GM18907 (cell line): ENCODE data around the gene HPCA.

Source experiments
- ATAC-seq: cut with Tn5 transposase; IDR thresholded peaks from one replicate; pipeline ENCODE4 v1.9.1; 2021; ENCODE audit warnings: mild to moderate bottlenecking, moderate library complexity; ENCODE audit not compliant: unreplicated experiment

Gene HPCA

DNA sequence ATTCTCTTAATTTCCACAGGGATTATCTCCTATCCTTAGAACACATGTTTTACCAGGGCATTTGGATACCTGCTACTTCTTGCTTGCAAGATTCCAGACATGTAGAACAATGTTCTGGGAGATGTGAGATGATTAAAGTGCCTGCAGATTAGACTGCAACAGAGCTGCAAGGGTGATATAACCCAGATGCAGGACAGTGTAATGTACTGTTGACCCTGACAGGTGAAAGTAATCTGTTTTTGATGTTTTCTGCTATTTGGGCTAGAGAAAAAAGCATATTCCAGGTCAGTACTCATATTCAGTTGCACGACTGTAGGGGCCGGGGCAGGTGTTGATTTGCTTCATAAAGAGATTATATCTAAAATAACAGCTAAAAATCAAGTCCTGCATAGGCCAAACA, 42.0 kb downstream of the HPCA start:
- no peak for ATAC-seq

DNA sequence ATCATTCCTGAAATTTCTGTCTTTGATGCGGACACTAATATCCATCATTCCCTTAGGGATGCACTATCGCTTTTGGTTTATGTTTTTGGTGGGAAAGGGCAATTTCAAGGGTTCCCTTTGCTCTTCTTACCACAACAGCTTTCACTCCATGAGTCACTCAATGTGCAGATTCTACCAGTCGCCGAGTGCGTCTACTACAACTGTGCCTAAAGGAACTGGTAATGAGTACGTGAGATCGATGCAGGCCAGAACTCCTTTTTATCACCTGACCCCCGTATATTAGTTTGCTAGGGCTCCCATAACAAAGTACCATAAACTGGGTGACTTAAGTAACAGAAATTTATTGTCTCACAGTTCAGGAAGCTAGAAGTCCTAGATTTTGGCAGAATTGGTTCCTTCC, 42.4 kb downstream of the HPCA start:
- ATAC-seq: no peak

DNA sequence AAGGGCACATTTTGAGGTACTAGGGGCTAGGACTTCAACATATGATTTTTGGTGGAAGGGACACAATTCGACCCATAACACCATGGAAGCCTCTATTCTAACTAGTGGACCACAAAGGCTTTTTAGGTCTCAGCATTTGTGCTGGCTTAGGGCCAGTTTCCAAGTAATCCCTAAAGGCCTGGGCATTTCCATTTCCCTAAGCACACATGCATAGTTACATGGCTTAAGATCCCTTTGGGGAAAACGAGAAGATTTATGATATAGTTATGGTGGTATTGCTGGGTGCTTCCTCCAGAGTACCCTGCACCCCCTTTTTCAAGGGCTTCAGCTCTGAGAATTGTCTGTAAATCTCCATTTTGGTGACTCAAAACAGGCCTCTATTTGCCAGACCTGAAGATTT, 43.1 kb downstream of the HPCA start:
- ATAC-seq: no peak

DNA sequence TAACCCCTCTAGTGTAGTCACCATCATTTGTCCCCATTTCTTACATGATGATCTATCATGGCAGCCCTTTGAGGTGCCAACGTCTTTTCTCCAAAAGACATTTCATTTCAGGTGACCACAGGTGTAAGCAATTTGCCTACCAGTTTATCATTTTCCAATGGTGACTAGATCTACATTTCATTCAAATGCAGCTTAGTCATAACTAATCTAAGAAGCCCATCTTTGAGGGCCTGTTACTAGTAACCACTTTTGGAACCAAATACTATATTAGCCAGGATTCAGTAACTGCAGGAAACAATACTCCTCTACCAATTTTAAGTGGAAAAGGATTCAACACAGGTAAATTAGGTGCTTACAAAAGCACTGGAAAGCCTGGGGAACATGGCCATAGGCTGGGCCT, 45.5 kb downstream of the HPCA start:
- no peak for ATAC-seq

DNA sequence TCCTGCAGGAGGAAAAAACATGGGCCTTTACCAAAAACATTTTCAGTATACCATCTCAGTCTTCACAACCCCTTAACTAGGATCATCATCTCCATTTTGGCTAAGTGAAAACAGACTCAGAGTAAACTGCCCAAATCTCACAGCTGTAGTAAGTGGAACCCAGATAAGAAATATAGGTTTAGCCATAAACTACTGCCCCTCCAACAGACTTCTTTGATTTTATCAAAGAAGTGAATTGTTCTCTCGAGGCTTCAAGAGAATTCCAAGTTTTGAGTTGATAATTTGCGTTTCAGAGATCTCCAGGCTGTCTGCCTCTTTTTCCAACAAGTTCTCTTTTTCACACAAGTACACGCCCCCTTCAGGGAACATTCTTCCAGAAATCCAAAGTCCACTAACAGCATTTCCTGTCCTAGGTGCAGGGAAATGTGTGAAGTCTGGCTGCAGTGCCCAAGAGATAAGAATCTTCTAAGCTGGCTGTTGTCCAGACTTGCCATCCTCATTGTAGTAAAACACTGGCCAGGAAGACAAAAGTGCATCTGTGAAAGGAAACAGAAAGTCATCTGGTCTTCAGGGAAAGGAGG, 47.5 kb downstream of the HPCA start:
- no peak for ATAC-seq

DNA sequence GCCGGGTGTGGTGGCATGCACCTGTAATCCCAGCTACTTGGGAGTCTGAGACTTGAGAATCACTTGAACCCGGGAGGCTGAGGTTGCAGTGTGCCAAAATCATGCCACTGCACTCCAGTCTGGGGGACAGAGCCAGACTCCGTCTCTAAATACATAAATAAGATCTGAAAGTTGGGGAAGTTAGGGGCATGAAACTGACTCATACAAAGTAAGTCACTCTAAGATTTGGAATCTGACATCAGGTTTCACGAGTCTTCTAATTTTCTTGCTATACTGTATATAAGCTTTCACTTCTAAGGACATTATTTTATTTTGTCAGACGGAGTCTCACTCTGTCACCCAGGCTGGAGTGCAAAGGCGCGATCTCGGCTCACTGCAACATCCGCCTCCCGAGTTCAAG, 48.2 kb downstream of the HPCA start:
- no peak for ATAC-seq

DNA sequence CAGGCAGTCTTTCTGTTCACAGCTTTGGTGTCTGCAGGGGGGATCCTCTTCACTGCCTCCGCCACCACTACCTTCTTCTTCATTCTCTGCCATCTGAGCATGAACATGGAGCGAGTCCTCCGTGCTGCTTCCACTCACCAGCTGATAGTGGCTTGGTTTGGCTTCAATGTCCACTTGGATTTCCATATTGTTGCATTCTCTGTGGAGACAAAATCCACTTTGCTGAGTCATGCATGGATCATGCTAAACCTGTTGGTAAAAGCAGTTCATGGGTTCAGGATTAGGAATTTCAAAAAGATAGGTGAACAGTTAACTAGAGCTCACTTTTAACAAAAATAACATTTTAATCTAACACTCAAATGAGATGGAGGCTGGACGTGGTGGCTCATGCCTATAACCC, 50.8 kb downstream of the HPCA start:
- ATAC-seq: no peak

DNA sequence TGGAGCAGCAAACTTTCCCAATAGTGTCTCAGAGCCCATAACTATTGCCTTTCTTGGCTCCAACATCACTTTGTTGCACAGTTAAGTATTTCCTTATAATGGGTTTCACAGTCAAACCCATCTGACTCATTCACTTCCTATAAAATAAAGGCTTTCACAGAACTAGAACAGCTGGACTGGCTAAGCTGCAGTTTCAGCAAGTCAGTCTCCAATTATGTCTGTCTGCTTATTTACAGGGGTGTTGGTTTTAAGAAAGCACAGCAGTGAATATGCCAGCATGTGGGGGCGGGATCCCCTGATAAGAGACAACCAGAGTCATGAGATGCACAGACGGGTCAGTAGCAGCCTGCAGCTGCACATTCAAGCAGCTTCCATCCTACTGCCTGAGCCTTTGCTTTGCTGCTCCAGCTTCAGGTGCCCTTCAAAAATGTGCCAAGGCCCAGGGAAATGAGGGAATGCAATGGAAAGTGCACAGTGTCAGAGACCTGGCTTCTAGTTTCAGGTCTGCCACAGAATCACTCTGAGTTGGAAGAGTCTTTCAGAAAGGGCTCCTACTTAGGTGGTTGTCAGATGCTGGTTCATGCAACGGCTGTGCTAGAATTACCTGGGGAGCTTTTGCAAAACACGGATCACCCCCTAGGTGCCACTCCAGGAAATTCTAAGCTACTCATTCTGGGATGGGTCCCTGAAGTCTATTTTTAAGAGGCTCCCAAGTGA, 53.5 kb downstream of the HPCA start:
- ATAC-seq: no peak

DNA sequence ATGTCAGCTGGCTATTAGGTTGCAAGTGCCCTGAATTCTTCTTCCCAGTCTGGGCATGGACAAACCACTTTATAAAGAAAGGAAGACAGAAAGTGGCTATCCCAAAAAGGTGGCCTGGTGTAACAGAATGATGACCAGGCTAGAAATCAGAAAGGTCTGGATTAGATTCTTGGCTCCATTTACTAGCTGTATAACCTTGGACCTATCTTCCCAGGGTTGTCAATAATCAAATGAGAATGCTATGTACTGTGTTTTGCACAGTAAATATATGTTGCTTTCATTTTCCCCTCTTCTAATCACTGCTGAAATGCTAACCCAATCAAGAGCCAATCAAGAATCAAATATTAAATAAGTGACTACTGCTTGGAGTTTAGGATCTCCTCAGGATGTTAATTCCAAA, 57.9 kb downstream of the HPCA start:
- ATAC-seq: no peak
